ENCODE measurements around the gene SDHA.
"Not testable (repeated sequence)": the region's sequence is repeated elsewhere in the genome, so short reads cannot be mapped to it uniquely, and the experiment has no call there.

Gene SDHA

DNA sequence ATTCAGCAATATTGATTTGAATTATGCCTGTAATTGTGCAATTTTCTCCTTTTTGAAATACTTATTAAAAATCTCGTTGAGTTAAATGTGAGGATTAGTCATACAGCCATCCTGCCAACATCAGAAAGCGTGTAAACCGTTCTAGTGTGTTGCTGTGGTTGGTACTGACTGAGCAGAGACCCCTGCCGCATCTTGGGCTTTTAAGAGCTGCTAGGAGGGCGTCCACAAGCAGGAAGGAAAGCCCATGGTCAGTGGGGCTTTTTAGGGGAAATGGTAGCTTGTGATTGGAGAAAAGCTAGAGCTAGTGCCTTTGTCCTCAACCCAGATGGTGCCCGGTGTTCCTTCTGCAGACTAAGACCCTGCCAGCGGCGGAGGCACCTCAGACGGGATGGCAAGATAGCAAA lies 1.3 kb downstream of the SDHA start:
- DNase-seq (ENCODE audit: low read depth, low spot score): no peak

DNA sequence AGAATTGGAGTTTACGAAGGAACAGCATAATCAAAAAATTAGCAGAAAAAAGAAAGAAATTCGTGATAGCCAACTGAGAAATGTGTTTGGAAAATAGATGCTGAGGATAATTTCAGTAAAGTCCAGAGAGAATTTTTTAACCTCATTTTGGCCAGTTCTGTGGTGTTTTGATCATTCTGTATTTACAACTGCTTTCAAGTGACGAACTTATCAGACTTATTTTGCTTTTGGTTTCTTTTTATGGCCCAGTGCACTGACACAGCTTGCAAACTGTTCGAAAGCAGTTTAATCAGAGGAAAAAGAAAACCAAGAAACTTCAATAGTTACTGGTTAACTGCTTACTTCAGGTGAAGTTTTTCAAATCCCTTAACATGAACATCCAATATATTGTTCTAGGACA lies 1.9 kb downstream of the SDHA start:
- DNase-seq (ENCODE audit: low read depth, low spot score): no peak

DNA sequence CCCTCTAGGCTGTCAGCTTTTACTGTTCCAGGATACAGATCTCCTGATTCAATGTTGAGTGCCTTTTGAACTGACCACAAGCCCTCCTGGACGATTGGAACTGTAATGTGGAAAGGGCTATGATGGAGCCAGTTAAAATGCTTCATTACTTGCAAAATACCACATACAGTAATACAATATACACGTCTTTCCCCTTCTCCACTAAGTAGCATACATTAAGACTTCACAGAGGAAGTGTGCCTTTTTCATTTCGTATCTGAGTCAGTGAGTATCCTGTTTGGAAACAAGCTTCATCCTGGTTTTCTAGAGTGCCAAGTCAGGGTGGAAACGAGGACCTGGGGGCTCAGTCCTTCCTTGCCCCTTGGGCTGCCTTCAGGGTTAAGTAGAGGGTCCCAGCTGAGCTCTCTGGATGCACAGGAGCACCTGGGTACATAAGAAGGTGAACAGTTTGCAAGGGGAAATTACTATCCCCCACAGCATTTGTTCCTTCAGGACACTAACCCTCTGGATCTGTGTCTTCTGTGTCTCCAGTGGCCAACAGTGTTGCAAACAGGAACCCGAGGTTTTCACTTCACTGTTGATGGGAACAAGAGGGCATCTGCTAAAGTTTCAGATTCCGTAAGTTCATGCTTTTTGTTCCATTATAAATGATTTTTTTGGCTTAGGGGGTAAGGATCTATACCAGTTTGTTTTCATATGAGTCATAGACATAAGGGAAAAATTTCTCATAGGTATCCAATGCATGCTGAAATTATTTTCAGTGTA lies 5.0 kb downstream of the SDHA start:
- not testable (repeated sequence) for DNase-seq (ENCODE audit: low read depth, low spot score)

DNA sequence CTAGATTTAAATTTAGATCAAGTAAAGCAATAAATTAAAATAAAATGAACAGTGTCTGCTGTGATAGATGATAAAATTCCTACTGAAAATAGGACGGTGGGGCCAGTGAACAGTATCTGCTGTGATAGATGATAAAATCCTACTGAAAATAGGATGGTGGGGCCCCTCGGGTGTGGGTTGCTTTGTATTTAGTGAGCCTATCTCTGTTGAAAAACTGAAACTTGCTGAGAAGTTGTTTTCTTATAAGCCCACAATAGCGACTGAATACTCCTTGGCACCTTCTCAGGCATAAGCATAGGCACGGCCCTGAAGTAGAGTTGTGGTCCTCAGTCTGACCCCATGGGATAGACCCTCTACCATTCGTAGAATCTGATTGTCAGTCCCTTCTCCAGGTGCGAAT lies 5.7 kb downstream of the SDHA start:
- no peak for DNase-seq (ENCODE audit: low read depth, low spot score)

DNA sequence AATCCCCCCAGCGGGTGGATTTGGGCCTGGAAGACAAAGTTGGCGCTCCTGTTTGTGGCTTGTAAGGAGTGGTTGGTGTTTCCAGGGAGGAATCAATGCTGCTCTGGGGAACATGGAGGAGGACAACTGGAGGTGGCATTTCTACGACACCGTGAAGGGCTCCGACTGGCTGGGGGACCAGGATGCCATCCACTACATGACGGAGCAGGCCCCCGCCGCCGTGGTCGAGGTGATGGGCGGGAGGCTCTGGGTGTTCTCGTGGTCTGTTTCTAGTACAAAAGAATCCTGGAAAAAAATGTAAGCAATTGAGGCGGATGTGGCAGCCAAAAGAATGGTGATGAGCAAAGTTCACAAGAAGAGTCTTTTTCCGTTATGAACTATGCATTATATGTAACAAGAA lies 7.2 kb downstream of the SDHA start:
- no peak for DNase-seq (ENCODE audit: low read depth, low spot score)

DNA sequence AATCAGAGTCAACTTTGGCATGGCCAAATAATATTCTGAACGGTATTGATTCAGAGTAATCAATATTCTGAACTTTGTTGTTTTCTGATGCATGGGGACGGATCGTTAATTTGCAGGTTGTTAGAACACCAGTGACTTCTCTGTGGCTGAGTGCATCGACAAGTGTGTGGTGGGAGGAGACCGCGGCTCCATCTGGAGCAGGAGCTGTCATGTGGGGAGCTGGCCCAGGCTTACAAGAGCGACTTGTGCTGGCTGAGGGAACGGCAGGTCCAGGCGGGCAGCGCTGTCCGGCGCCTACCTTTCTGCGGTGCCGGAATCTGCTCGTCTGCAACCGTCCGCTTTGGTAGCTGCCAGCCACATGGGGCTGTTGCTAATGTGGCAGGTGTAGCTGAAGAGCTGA lies 9.3 kb downstream of the SDHA start:
- DNase-seq (ENCODE audit: low read depth, low spot score): not testable (repeated sequence)

DNA sequence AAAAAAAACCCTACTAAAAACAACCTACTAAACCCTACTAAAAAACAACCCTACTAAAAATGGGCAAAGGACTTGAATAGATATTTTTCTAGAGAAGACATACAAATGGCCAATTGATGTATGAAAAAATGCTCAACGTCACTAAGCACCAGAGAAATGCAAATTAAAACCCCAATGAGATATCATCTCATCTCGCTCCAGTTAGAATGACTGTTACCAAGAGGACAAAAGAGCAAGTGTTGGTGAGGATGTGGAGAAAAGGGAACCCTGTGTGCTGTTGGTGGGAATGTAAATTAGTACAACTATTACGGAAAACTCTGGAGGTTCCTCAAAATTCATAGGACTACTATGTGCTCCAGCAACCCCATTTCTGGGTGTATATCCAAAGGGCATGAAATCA lies 10.8 kb downstream of the SDHA start:
- DNase-seq (ENCODE audit: low read depth, low spot score): no peak

DNA sequence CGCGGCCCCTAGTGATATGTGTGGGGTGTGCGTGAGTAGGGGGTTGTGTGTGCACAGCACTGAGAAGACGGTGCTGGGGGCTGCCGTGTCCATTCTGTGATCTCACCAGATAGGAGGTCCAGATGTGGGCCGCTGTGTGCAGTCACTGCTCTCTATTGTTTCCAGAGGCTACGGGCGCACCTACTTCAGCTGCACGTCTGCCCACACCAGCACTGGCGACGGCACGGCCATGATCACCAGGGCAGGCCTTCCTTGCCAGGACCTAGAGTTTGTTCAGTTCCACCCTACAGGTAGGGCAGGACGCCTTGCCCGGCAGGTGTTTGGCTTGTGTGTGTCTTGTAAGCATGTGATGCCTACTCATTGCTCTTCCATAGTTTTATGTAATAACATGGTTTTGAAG lies 12.6 kb downstream of the SDHA start:
- no peak for DNase-seq (ENCODE audit: low read depth, low spot score)

DNA sequence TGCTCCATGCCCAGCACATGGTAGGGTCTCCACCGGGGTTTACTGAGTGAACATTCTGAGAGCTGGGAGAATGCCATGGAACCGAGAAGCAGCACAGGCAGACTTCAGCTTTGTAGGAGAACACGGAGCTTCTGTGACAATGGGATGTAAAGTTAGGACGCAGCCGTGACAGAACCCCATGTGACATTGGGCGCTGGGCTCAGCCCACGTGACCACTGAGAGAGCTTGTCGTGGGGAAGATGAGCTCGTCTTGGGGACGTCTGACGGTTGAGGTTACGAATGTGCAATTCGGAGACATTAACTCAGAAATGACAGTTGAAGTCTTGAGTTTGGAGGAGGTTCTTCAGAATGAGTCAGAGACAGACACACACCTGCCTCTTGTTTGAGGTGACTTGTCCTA lies 13.5 kb downstream of the SDHA start:
- DNase-seq (ENCODE audit: low read depth, low spot score): no peak

DNA sequence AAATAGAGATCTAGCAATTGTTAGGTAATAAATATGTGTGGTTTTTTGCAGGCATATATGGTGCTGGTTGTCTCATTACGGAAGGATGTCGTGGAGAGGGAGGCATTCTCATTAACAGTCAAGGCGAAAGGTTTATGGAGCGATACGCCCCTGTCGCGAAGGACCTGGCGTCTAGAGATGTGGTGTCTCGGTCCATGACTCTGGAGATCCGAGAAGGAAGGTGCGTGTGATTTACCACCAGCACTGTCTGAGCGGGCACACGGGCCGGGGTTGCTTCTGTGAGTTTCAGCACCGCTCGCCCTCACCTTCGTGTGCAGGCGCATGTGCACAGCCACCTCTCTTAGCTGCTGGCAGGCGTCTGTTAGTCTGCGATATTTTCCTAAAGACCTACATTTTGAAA lies 15.3 kb downstream of the SDHA start:
- not testable (repeated sequence) for DNase-seq (ENCODE audit: low read depth, low spot score)

DNA sequence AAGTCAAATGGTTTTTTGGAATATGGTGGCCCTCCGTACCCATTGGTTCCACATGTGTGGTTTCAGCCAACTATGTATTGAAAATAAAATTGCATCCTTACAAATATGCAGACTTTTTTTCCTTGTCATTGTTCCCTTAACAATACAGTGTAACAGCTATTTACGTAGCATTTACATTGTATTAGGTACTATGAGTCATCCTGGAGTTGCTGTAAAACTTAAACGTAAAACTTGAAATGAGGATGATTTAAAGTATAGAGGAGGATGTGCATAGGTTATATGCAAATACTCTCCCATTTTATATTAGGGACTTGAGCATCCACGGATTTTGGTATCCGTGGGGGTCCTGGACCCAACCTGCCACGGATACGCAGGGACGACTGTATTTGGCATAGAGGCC lies 16.3 kb downstream of the SDHA start:
- no peak for DNase-seq (ENCODE audit: low read depth, low spot score)

DNA sequence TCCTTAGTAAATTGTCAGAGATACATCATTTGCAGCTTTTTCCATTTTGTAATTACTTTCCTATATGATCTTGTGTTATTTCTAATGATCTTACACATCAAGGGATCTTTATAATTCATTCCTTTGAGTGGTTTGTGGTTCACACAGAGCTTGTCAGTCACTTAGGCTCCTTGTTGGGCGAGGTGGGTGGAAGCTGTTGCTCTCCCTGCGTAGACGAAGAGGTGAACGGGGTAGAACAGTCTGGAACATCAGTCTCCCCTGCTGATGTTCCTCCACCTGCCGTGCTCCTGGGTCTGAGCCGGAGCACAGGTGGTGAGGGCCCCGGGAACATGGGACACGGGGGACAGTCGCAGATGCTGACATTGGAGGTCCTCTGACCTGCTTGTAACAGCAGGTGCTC lies 17.4 kb downstream of the SDHA start:
- DNase-seq (ENCODE audit: low read depth, low spot score): not testable (repeated sequence)

DNA sequence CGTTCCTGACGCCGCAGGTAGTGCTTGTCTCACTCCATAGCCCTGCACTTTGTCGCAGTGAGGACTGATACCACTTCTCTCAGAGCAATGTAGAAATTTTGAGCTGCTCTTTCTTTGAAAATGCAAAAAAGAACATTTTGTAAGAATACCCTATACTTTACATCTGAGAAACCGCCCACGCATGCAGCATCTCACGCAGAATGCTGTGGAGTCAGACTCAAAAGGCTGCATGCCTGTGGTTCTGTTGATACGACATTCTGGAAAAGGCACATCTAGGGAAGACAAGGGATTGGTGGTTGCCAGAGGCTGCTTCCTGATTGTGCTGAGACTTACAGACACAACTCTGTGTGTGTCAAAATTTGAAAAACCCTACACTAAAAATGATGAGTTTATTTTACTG lies 19.8 kb downstream of the SDHA start:
- not testable (repeated sequence) for DNase-seq (ENCODE audit: low read depth, low spot score)

DNA sequence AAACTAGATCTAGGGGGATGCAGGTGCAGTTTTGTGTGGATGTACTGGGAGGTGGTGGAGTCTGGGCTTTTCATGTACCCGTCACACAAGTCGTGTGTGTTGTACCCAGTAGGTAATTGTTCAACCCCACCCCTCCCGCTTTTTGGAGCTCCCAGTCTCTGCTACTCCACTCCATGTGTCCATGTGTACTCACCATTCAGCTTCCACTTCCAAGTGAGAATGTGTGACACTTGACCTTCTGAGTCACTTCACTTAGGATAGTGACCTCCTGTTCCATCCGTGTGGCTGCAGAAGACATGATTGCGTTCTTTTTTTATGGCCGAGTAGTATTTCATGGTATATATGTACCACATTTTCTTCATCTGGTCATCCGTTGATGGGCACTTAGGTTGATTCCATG lies 22.4 kb downstream of the SDHA start:
- DNase-seq (ENCODE audit: low read depth, low spot score): not testable (repeated sequence)

DNA sequence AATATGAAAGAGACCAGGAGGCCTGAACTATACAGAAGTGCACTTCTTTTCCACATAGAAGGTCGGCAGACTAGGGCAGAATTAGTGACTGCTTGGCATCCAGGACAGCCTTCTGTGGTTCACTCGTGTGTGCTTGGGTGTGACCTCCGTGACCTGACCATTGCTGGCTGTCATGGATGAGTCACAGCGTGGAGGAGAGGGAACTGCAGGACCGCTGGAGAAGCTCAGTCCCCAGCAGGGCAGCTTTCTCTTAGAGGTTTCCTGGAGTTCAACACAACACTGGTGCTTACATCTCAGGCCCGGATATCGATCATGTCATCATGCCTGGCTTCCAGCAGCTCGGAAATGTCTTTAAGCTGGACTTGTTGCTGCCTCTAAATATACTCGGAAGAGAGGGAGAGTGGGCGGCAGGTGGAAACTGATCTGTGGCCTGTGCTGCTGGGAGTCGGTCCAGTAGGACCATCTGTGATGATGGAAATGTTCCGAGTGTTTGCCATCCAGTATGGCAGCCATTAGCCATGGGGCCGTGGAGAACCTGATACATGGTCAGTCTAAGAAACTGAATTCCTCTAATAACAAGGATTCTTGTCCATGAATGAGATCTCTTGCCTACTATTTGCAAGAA lies 23.0 kb downstream of the SDHA start:
- DNase-seq (ENCODE audit: low read depth, low spot score): not testable (repeated sequence)

DNA sequence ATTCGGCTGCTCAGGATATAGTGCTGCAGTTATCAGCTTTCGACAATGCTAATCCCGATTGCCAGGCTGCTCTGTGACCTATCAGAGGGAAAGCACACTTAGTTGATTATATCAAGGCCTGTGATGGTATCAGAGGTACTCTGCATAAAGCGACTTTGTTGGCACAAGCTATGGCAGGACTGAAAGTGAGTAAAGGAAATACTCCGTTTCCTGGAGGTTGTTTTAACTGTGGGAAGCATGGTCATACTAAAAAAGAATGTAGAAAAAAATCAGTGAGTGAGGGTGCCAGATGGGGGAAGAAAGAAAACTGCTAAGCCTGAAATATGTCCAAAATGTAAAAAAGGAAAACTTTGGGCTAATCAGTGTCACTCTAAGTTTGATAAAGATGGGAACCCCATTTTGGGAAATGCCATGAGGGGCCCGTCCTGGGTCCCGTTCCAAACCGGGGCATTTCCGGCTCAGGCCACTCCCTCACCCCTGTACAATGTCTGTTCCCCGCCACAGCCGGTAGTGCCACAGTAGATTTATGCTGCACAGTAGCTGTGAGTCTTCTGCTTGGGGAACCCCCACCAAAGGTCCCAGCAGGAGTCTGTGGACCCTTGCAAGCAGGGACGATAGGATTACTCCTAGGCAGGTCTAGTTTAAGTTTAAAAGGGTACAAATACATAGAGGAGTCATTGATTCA lies 25.7 kb downstream of the SDHA start:
- not testable (repeated sequence) for DNase-seq (ENCODE audit: low read depth, low spot score)

DNA sequence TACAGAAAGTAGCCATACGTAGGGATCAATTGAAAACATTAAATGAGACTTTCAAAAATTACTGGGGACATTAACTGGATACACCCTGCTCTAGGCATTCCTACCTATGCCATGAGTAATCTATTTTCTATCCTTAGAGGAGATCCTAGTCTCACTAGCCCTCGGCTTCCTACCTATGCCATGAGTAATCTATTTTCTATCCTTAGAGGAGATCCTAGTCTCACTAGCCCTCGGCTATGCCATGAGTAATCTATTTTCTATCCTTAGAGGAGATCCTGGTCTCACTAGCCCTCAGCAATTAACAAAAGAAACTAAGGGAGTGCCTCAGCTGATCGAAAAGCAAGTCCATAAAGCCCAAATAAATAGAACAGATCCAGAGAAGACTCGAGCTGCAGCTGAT lies 27.6 kb downstream of the SDHA start:
- not testable (repeated sequence) for DNase-seq (ENCODE audit: low read depth, low spot score)

DNA sequence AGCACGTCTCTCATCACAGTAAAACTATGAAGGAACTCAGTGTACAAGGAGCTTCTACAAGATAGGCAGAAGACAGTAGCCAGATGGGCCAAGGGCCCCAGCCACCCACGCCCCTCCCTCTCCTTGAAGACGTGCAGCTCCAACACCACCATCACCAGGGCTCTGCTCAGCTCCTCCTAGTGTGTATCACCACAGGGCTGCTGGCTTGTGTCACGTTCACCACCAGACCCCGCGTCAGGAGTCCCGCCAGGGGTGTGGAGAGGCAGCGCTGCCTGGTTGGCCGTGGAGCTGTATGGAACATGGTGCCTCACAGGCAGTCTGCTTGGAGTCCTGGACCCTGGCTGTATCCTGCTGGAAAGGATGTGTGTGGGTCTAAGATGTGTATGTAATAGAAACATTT lies 32.3 kb downstream of the SDHA start:
- DNase-seq (ENCODE audit: low read depth, low spot score): not testable (repeated sequence)

DNA sequence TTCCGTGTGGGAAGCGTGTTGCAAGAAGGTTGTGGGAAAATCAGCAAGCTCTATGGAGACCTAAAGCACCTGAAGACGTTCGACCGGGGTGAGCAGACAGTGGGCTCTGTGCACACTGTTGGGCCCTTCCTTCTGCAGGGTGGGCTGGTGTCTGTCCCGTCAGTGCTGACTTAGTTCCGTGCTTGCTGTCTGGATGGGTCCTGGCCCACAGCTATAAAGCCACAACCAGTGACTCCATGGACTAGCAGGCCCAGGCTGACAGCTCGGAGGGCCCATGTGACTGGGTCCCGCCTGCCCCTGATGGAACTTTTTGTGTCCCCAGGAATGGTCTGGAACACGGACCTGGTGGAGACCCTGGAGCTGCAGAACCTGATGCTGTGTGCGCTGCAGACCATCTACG lies 32.9 kb downstream of the SDHA start:
- DNase-seq (ENCODE audit: low read depth, low spot score): not testable (repeated sequence)

DNA sequence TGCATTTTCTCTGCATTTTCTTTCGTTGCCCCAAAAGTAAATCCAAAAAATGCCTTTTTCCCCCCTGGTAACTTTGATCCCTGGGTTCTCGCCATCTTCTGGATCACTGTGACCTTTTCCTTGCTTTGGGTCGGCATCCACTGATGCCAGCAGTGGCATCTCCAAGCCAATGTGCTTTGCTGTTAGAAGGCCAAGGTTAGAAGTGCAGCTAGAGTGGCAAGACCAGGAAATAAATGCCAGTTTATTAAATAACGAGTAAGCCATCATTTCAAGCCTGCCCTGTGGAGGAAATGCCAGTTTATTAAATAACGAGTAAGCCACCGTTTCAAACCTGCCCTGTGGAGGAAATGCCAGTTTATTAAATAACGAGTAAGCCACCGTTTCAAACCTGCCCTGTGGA lies 33.4 kb downstream of the SDHA start:
- not testable (repeated sequence) for DNase-seq (ENCODE audit: low read depth, low spot score)

DNA sequence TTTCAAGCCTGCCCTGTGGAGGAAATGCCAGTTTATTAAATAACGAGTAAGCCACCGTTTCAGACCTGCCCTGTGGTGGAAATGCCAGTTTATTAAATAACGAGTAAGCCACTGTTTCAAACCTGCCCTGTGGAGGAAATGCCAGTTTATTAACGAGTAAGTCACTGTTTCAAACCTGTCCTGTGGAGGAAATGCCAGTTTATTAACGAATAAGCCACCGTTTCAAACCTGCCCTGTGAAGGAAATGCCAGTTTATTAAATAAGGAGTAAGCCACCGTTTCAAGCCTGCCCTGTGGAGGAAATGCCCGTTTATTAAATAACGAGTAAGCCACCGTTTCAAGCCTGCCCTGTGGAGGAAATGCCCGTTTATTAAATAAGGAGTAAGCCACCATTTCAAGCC lies 33.9 kb downstream of the SDHA start:
- not testable (repeated sequence) for DNase-seq (ENCODE audit: low read depth, low spot score)

DNA sequence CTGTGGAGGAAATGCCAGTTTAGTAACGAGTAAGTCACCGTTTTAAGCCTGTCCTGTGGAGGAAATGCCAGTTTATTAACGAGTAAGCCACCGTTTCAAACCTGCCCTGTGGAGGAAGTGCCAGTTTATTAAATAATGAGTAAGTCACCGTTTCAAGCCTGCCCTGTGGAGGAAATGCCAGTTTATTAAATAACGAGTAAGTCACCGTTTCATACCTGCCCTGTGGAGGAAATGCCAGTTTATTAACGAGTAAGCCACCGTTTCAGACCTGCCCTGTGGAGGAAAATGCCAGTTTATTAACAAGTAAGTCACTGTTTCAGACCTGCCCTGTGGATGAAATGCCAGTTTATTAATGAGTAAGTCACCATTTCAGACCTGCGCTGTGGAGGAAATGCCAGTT lies 34.4 kb downstream of the SDHA start:
- DNase-seq (ENCODE audit: low read depth, low spot score): no peak

DNA sequence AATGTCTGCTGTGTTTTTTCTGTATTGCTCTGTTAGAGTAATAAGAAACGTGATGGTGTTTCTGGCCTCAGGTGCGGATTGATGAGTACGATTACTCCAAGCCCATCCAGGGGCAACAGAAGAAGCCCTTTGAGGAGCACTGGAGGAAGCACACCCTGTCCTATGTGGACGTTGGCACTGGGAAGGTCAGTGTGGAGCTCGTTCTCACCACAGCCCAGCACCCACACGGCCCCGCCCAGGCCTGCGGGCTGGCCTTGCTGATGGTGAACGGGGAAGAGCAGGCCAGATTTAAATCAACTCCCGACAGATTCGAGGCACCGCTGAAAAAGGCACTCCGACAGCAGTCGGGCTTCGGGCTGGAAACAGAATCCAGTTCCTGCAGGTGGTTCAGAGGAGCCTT lies 36.2 kb downstream of the SDHA start:
- DNase-seq (ENCODE audit: low read depth, low spot score): not testable (repeated sequence)
